HUES64 (cell line): ENCODE results near the gene MAP2.

Experiments
- H3K27ac ChIP-seq: 2 replicates; pipeline ENCODE4 v1.7.0; 2013; ENCODE audit warnings: low read depth, low read length, inconsistent platforms
- H3K27me3 ChIP-seq: 2 replicates; pipeline ENCODE4 v1.6.1; 2013; ENCODE audit warnings: mild to moderate bottlenecking, low read length; ENCODE audit not compliant: insufficient read depth
- H3K36me3 ChIP-seq: 2 replicates; pipeline ENCODE4 v1.6.1; 2013; ENCODE audit warnings: mild to moderate bottlenecking, low read length; ENCODE audit not compliant: insufficient read depth
- H3K4me1 ChIP-seq: 2 replicates; pipeline ENCODE4 v1.6.1; 2013; ENCODE audit warnings: mild to moderate bottlenecking, low read length, moderate library complexity; ENCODE audit not compliant: insufficient read depth
- H3K4me3 ChIP-seq: 2 replicates; pipeline ENCODE4 v1.5.1; 2013; ENCODE audit warnings: mild to moderate bottlenecking, low read length, moderate library complexity
- H3K9ac ChIP-seq: 2 replicates; pipeline ENCODE4 v1.6.1; 2013; ENCODE audit warnings: mild to moderate bottlenecking, low read depth, low read length
- H3K9me3 ChIP-seq: 2 replicates; pipeline ENCODE4 v1.6.1; 2013; ENCODE audit warnings: low read depth, low read length; ENCODE audit not compliant: insufficient read depth
- WGBS: fragments of 150-250, 120-280 bp; methylation state at CpG from one replicate; pipeline ENCODE4 v1.1.7; 2013; ENCODE audit warnings: missing lambda C conversion rate; 5-methylcytosine and 5-hydroxymethylcytosine counted together

Gene MAP2

GRCh38 chr2:209460151-209460761 is 36.4 kb downstream of the MAP2 start:
- Histone ChIP-seq H3K36me3 (no peaks in the 10 kb centered on the region), H3K9ac (no peak overlapping the region), H3K4me1 (peaks cover 19% of the 10 kb centered on the region), H3K9me3 (no peaks in the 10 kb centered on the region), H3K27me3 (no peaks in the 10 kb centered on the region), H3K4me3 (no peak overlapping the region), H3K27ac (no peak overlapping the region)
- 97% methylated on average over 5 of the region's 5 CpGs for WGBS

- no peak overlapping the region for H3K4me3 ChIP-seq
- H3K27ac ChIP-seq: no peak overlapping the region
- H3K27me3 ChIP-seq: no peaks in the 10 kb centered on the region
- H3K36me3 ChIP-seq: no peaks in the 10 kb centered on the region
- no peak overlapping the region for H3K9ac ChIP-seq
- 67% methylated on average over 1 of the region's 1 CpG for WGBS
- no peaks in the 10 kb centered on the region for H3K9me3 ChIP-seq
- H3K4me1 ChIP-seq: peaks cover 10% of the 10 kb centered on the region
Measured at GRCh38 chr2:209463226-209463625, 39.4 kb downstream of the MAP2 start.

GRCh38 chr2:209463835-209464234 is 40.0 kb downstream of the MAP2 start:
- H3K9ac ChIP-seq: no peak overlapping the region
- H3K4me1 ChIP-seq: peaks cover 4% of the 10 kb centered on the region
- H3K27ac ChIP-seq: no peak overlapping the region
- no peak overlapping the region for H3K4me3 ChIP-seq
- no peaks in the 10 kb centered on the region for H3K36me3 ChIP-seq
- no peaks in the 10 kb centered on the region for H3K9me3 ChIP-seq
- no CpG with 5 or more reads among the region's 1 CpG for WGBS
- no peaks in the 10 kb centered on the region for H3K27me3 ChIP-seq

- H3K4me3 ChIP-seq: no peak overlapping the region
- 97% methylated on average over 1 of the region's 1 CpG for WGBS
- no peaks in the 10 kb centered on the region for H3K9me3 ChIP-seq
- H3K36me3 ChIP-seq: no peaks in the 10 kb centered on the region
- H3K27me3 ChIP-seq: no peaks in the 10 kb centered on the region
- peaks cover 12% of the 10 kb centered on the region for H3K4me1 ChIP-seq
- no peak overlapping the region for H3K9ac ChIP-seq
- no peak overlapping the region for H3K27ac ChIP-seq
Measured at GRCh38 chr2:209468846-209469245, 45.0 kb downstream of the MAP2 start.

GRCh38 chr2:209469481-209469880 is 45.6 kb downstream of the MAP2 start:
- H3K9me3 ChIP-seq: no peaks in the 10 kb centered on the region
- no peak overlapping the region for H3K9ac ChIP-seq
- H3K27ac ChIP-seq: no peak overlapping the region

GRCh38 chr2:209470466-209470865 is 46.6 kb downstream of the MAP2 start:
- H3K4me1 ChIP-seq: peaks cover 12% of the 10 kb centered on the region
- H3K4me3 ChIP-seq: no peak overlapping the region
- H3K36me3 ChIP-seq: no peaks in the 10 kb centered on the region
- H3K9me3 ChIP-seq: no peaks in the 10 kb centered on the region
- H3K9ac ChIP-seq: no peak overlapping the region
- no peaks in the 10 kb centered on the region for H3K27me3 ChIP-seq
- WGBS: 97% methylated on average over 2 of the region's 2 CpGs
- H3K27ac ChIP-seq: no peak overlapping the region

More at GRCh38 chr2:209469481-209469880, 45.6 kb downstream of the MAP2 start:
- peaks cover 12% of the 10 kb centered on the region for H3K4me1 ChIP-seq
- no peak overlapping the region for H3K4me3 ChIP-seq
- no peaks in the 10 kb centered on the region for H3K36me3 ChIP-seq
- H3K27me3 ChIP-seq: no peaks in the 10 kb centered on the region

- H3K36me3 ChIP-seq: no peaks in the 10 kb centered on the region
- no peaks in the 10 kb centered on the region for H3K9me3 ChIP-seq
- no peaks in the 10 kb centered on the region for H3K27me3 ChIP-seq
- H3K4me1 ChIP-seq: peaks cover 12% of the 10 kb centered on the region
- H3K4me3 ChIP-seq: no peak overlapping the region
- no peak overlapping the region for H3K27ac ChIP-seq
- no peak overlapping the region for H3K9ac ChIP-seq
Measured at GRCh38 chr2:209471037-209471436, 47.2 kb downstream of the MAP2 start.

GRCh38 chr2:209472112-209472832 is 48.4 kb downstream of the MAP2 start:
- Histone ChIP-seq H3K9me3 (no peaks in the 10 kb centered on the region), H3K4me3 (no peak overlapping the region), H3K9ac (no peak overlapping the region), H3K27me3 (no peaks in the 10 kb centered on the region), H3K27ac (no peak overlapping the region), H3K4me1 (peaks cover 12% of the 10 kb centered on the region), H3K36me3 (no peaks in the 10 kb centered on the region)
- 42% methylated on average over 3 of the region's 4 CpGs for WGBS

- no peak overlapping the region for H3K27ac ChIP-seq
- no peaks in the 10 kb centered on the region for H3K27me3 ChIP-seq
- H3K36me3 ChIP-seq: no peaks in the 10 kb centered on the region
- peaks cover 12% of the 10 kb centered on the region for H3K4me1 ChIP-seq
- H3K4me3 ChIP-seq: no peak overlapping the region
- no peak overlapping the region for H3K9ac ChIP-seq
- H3K9me3 ChIP-seq: no peaks in the 10 kb centered on the region
- WGBS: 95% methylated on average over 2 of the region's 2 CpGs
Measured at GRCh38 chr2:209472871-209473270, 49.0 kb downstream of the MAP2 start.

GRCh38 chr2:209473930-209474419 is 50.1 kb downstream of the MAP2 start:
- Histone ChIP-seq H3K27ac (no peak overlapping the region), H3K27me3 (no peaks in the 10 kb centered on the region), H3K9ac (no peak overlapping the region), H3K9me3 (no peaks in the 10 kb centered on the region), H3K4me3 (no peak overlapping the region), H3K4me1 (peaks cover 12% of the 10 kb centered on the region), H3K36me3 (no peaks in the 10 kb centered on the region)
- WGBS: 59% methylated on average over 2 of the region's 3 CpGs

GRCh38 chr2:209474960-209475359 is 51.1 kb downstream of the MAP2 start:
- WGBS: 94% methylated on average over 2 of the region's 2 CpGs
- Histone ChIP-seq H3K4me3 (no peak overlapping the region), H3K27ac (no peak overlapping the region)

More at GRCh38 chr2:209474960-209475359, 51.1 kb downstream of the MAP2 start:
- no peak overlapping the region for H3K9ac ChIP-seq
- H3K9me3 ChIP-seq: no peaks in the 10 kb centered on the region
- H3K27me3 ChIP-seq: no peaks in the 10 kb centered on the region
- H3K36me3 ChIP-seq: no peaks in the 10 kb centered on the region
- peaks cover 12% of the 10 kb centered on the region for H3K4me1 ChIP-seq
